Uterus (tissue), 2 donors: Measurements from ENCODE around the gene YIF1B.

Source experiments
- CTCF ChIP-seq, 4 experiments: fragments of 200-600 bp in 2 of 4; fragments of 450-650 bp in 2 of 4; sonication (generic) in 2 of 4; IDR thresholded peaks; one replicate each; pipeline ENCODE4 v1.5.1; 2016 to 2019; ENCODE audit warnings: antibody characterized with exemption in 4 of 4, mild to moderate bottlenecking in 2 of 4, moderate library complexity in 1 of 4
- POLR2A ChIP-seq, 2 donors: fragments of 450-650 bp; IDR thresholded peaks; one replicate each; pipeline ENCODE4 v1.6.1; 2016; ENCODE audit warnings: antibody characterized with exemption in 2 of 2, mild to moderate bottlenecking in 1 of 2, moderate library complexity in 1 of 2

GRCh38 chr19:38281811-38282566 is 33.8 kb downstream of the YIF1B start:
- no peak for TF ChIP-seq POLR2A (IDR thresholded peaks at IDR 0.05)
- no peak for TF ChIP-seq CTCF (IDR thresholded peaks at IDR 0.05)
